OCI-LY7 (cell line): ENCODE data around the gene SEMA6C.

ENCODE experiments used
- EZH2phosphoT487 ChIP-seq: fragments of 200-600 bp; sonication (generic); IDR thresholded peaks from 2 replicates; pipeline ENCODE4 v1.6.1; 2018; ENCODE audit warnings: low read depth, borderline replicate concordance, mild to moderate bottlenecking, mixed run types, antibody characterized with exemption, low read length, moderate library complexity, mixed read lengths
- TF ChIP-seq, protein P1 (sequence below): fragments of 200-600 bp; sonication (generic); conservative IDR thresholded peaks from 2 replicates; pipeline ENCODE4 v1.5.1; 2014; ENCODE audit warnings: mild to moderate bottlenecking, antibody characterized with exemption, low read length, moderate library complexity, mixed read lengths

GRCh38 chr1:151113877-151114276, 32.6 kb downstream of the SEMA6C start:
- TF ChIP-seq, protein P1, sequence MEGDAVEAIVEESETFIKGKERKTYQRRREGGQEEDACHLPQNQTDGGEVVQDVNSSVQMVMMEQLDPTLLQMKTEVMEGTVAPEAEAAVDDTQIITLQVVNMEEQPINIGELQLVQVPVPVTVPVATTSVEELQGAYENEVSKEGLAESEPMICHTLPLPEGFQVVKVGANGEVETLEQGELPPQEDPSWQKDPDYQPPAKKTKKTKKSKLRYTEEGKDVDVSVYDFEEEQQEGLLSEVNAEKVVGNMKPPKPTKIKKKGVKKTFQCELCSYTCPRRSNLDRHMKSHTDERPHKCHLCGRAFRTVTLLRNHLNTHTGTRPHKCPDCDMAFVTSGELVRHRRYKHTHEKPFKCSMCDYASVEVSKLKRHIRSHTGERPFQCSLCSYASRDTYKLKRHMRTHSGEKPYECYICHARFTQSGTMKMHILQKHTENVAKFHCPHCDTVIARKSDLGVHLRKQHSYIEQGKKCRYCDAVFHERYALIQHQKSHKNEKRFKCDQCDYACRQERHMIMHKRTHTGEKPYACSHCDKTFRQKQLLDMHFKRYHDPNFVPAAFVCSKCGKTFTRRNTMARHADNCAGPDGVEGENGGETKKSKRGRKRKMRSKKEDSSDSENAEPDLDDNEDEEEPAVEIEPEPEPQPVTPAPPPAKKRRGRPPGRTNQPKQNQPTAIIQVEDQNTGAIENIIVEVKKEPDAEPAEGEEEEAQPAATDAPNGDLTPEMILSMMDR: no peak
- no peak for TF ChIP-seq EZH2phosphoT487
